Thyroid gland (tissue), 4 donors: ENCODE measurements around the gene ADAMTS4. TPM values are rescaled to one million over a fixed set of nuclear protein-coding genes. Genes with fewer than 3 reads are reported as not detected.

ENCODE experiments used
- DNase-seq, 2 donors: peaks; one replicate each; pipeline ENCODE4 v3.0.0-alpha.2; 2019
- H3K27ac ChIP-seq, 3 donors: fragments of 200-600 bp; sonication (generic); 1 replicate in 2 of 3; 2 replicates in 1 of 3; pipeline ENCODE4 v1.5.1; 2016 to 2019; ENCODE audit warnings: mild to moderate bottlenecking in 1 of 3, moderate library complexity in 1 of 3
- H3K27me3 ChIP-seq: fragments of 200-600 bp; sonication (generic); one replicate; pipeline ENCODE4 v1.5.1; 2019
- H3K36me3 ChIP-seq, 2 donors: fragments of 200-600 bp; sonication (generic); one replicate each; pipeline ENCODE4 v1.5.1; 2016 to 2019
- H3K4me1 ChIP-seq, 2 donors: fragments of 200-600 bp; sonication (generic); one replicate each; pipeline ENCODE4 v1.5.1; 2017 to 2019
- H3K4me3 ChIP-seq, 3 donors: fragments of 200-600 bp; sonication (generic); replicated peaks in 1 of 3; 1 replicate in 2 of 3; 2 replicates in 1 of 3; pipeline ENCODE4 v1.5.1; 2016; ENCODE audit warnings: mild to moderate bottlenecking in 1 of 3
- H3K9me3 ChIP-seq: fragments of 200-600 bp; sonication (generic); one replicate; pipeline ENCODE4 v1.5.1; 2017
- CTCF ChIP-seq, 6 experiments: fragments of 200-600 bp in 3 of 6; fragments of 450-650 bp in 3 of 6; sonication (generic) in 3 of 6; IDR thresholded peaks; one replicate each; pipeline ENCODE4 v1.5.1; 2016 to 2019; ENCODE audit warnings: antibody characterized with exemption in 6 of 6, mild to moderate bottlenecking in 2 of 6, inconsistent platforms in 1 of 6, moderate library complexity in 1 of 6
- POLR2A ChIP-seq, 2 donors: fragments of 450-650 bp; IDR thresholded peaks; one replicate each; pipeline ENCODE4 v1.6.1; 2017; ENCODE audit warnings: antibody characterized with exemption in 2 of 2, mild to moderate bottlenecking in 2 of 2, moderate library complexity in 1 of 2
- WGBS, 2 donors: methylation state at CpG; one replicate each; pipeline ENCODE4 v1.1.5; 2017; 5-methylcytosine and 5-hydroxymethylcytosine counted together
- intact Hi-C: fragments of 100-400 bp; cut with DNase I; formaldehyde crosslinking; loops from one replicate; pipeline ENCODE4 v1.15.1; 2023
- total RNA-seq, 4 donors: library from RNA; depleted of rRNA; stranded (reverse); fragments of >200 nt; gene quantifications; one replicate each; pipeline ENCODE4 v1.2.3, GENCODE V29; 2016

Gene ADAMTS4
- total RNA-seq, 4 donors from 2014 or later, result 4.6 to 24.4 (median 9.4) TPM

GRCh38 chr1:161195171-161195570 lies 3.7 kb downstream of the ADAMTS4 start:
- 76 to 86% methylated on average over 4 of the region's 4 CpGs for WGBS, 2 donors
- H3K36me3 ChIP-seq, result no peaks in the 10 kb centered on the region

GRCh38 chr1:161193561-161194235 lies 5.2 kb downstream of the ADAMTS4 start:
- no peak for TF ChIP-seq CTCF (IDR thresholded peaks at IDR 0.05)
- no peak for TF ChIP-seq POLR2A (IDR thresholded peaks at IDR 0.05)
- H3K9me3 ChIP-seq, result no peaks in the 10 kb centered on the region
- DNase-seq, result no peak
- no peaks in the 10 kb centered on the region for H3K36me3 ChIP-seq
- intact Hi-C loops, result loop anchor here (10.0 kb wide), 1 partner anchor 191 kb away; no protein-coding TSS in a partner anchor
- 79 to 86% methylated on average over 14 to 19 of the region's 21 CpGs for WGBS, 2 donors
- H3K4me3 ChIP-seq, result no peak overlapping the region
- peaks cover 0 to 7% of the 10 kb centered on the region in 2 donors for H3K4me1 ChIP-seq
- peak overlapping the region in 1 of 3 donors; percentile 33 for H3K27ac ChIP-seq
- no peaks in the 10 kb centered on the region for H3K27me3 ChIP-seq

More at GRCh38 chr1:161195171-161195570, 3.7 kb downstream of the ADAMTS4 start:
- H3K9me3 ChIP-seq, result no peaks in the 10 kb centered on the region
- intact Hi-C loops, result loop anchor here (10.0 kb wide), 1 partner anchor 190 kb away; no protein-coding TSS in a partner anchor
- no peak for DNase-seq
- H3K27me3 ChIP-seq, result no peaks in the 10 kb centered on the region
- H3K4me3 ChIP-seq, result peak overlapping the region in 1 of 3 donors; percentile 6
- no peak overlapping the region for H3K27ac ChIP-seq
- TF ChIP-seq CTCF (IDR thresholded peaks at IDR 0.05) (no peak), POLR2A (IDR thresholded peaks at IDR 0.05) (no peak)
- H3K4me1 ChIP-seq, result peaks cover 4 to 19% of the 10 kb centered on the region in 2 donors

GRCh38 chr1:161192476-161193465 lies 6.1 kb downstream of the ADAMTS4 start:
- H3K27me3 ChIP-seq, result no peaks in the 10 kb centered on the region
- no peaks in the 10 kb centered on the region for H3K36me3 ChIP-seq
- TF ChIP-seq CTCF (IDR thresholded peaks at IDR 0.05) (peak; percentile 40 to 90 (median 66)), POLR2A (IDR thresholded peaks at IDR 0.05) (no peak)
- 50 to 52% methylated on average over 10 to 12 of the region's 15 CpGs for WGBS, 2 donors
- H3K4me3 ChIP-seq, result no peak overlapping the region
- intact Hi-C loops, result loop anchor here (10.0 kb wide), 1 partner anchor 192 kb away; no protein-coding TSS in a partner anchor
- no peaks in the 10 kb centered on the region for H3K9me3 ChIP-seq
- no peak overlapping the region for H3K27ac ChIP-seq
- DNase-seq, result peak; percentile 52 to 55
- H3K4me1 ChIP-seq, result peaks cover 0 to 7% of the 10 kb centered on the region in 2 donors

- no peak overlapping the region for H3K4me3 ChIP-seq
These were observed 6.9 kb downstream of the ADAMTS4 start for GRCh38 chr1:161191971-161192370.

More at GRCh38 chr1:161191971-161192370, 6.9 kb downstream of the ADAMTS4 start:
- TF ChIP-seq CTCF (IDR thresholded peaks at IDR 0.05) (no peak), POLR2A (IDR thresholded peaks at IDR 0.05) (no peak)
- Histone ChIP-seq H3K4me1 (peaks cover 0 to 7% of the 10 kb centered on the region in 2 donors), H3K27ac (no peak overlapping the region), H3K36me3 (no peaks in the 10 kb centered on the region), H3K27me3 (no peaks in the 10 kb centered on the region), H3K9me3 (no peaks in the 10 kb centered on the region)
- no peak for DNase-seq
- 65 to 68% methylated on average over 8 of the region's 8 CpGs for WGBS, 2 donors
- intact Hi-C loops, result loop anchor here (10.0 kb wide), 1 partner anchor 193 kb away; no protein-coding TSS in a partner anchor
